T-helper 2 cell (primary cell): ENCODE data around the gene PLIN4.
A peak's percentile ranks its signal among the peaks of the same experiment; 100 is the strongest.
"Not testable (repeated sequence)": the region's sequence is repeated elsewhere in the genome, so short reads cannot be mapped to it uniquely, and the experiment has no call there.

ENCODE experiments used
- DNase-seq, 5 experiments: peaks; one replicate each; pipeline versions ENCODE4 v3.0.0 to v3.0.0-alpha.2; 2012 to 2022

Gene PLIN4

GRCh38 chr19:4543842-4544647 is 25.8 kb upstream of the PLIN4 start:
- DNase-seq, result no peak

GRCh38 chr19:4542896-4543841 is 24.9 kb upstream of the PLIN4 start:
- DNase-seq, result no peak

GRCh38 chr19:4541806-4542145 is 23.5 kb upstream of the PLIN4 start:
- not testable (repeated sequence) for DNase-seq

GRCh38 chr19:4541114-4541805 is 23.0 kb upstream of the PLIN4 start:
- DNase-seq, result no peak

GRCh38 chr19:4539693-4540581 is 21.7 kb upstream of the PLIN4 start, which contains the start of gene LRG1:
Gene LRG1 (minus strand): TSS chr19:4540036. CDS start chr19:4540013, 23 bp downstream.
- no peak for DNase-seq

GRCh38 chr19:4539169-4539692 is 20.9 kb upstream of the PLIN4 start:
- no peak for DNase-seq

- DNase-seq, result no peak
Measured at GRCh38 chr19:4538601-4538954, 20.3 kb upstream of the PLIN4 start.

GRCh38 chr19:4537953-4538600 is 19.8 kb upstream of the PLIN4 start:
- DNase-seq, result no peak

GRCh38 chr19:4536798-4537197 is 18.5 kb upstream of the PLIN4 start:
- DNase-seq, result no peak

- peak in 3 of 5 experiments; percentile 22 to 24 (median 23) for DNase-seq
Measured at GRCh38 chr19:4534836-4535658, 16.8 kb upstream of the PLIN4 start, which contains the start of gene PLIN5. Gene PLIN5 (minus strand): TSS chr19:4535224. CDS start chr19:4534074, 1,150 bp downstream.

- no peak for DNase-seq
Measured at GRCh38 chr19:4533835-4534424, 15.6 kb upstream of the PLIN4 start.

- no peak for DNase-seq
Measured at GRCh38 chr19:4533334-4533733, 15.0 kb upstream of the PLIN4 start.

- no peak for DNase-seq
Measured at GRCh38 chr19:4531562-4532165, 13.4 kb upstream of the PLIN4 start.

- no peak for DNase-seq
Measured at GRCh38 chr19:4529924-4530522, 11.7 kb upstream of the PLIN4 start.

GRCh38 chr19:4528843-4529242 is 10.6 kb upstream of the PLIN4 start:
- no peak for DNase-seq

GRCh38 chr19:4527377-4527776 is 9.1 kb upstream of the PLIN4 start:
- not testable (repeated sequence) for DNase-seq

GRCh38 chr19:4525563-4526002 is 7.3 kb upstream of the PLIN4 start:
- DNase-seq, result no peak

- peak; percentile 12 to 59 (median 53) for DNase-seq
Measured at GRCh38 chr19:4524808-4525562, 6.7 kb upstream of the PLIN4 start.
